Peyer's patch (tissue), 4 donors: Measurements from ENCODE around the gene SDF2.

Experiments used
- POLR2A ChIP-seq, 2 donors: fragments of 450-650 bp; IDR thresholded peaks; one replicate each; pipeline ENCODE4 v1.5.1; 2017; ENCODE audit warnings: antibody characterized with exemption in 2 of 2, mild to moderate bottlenecking in 2 of 2, moderate library complexity in 2 of 2
- TF ChIP-seq, protein P1 (sequence below), 6 experiments: fragments of 450-650 bp in 4 of 6; fragments of 200-600 bp in 2 of 6; sonication (generic) in 1 of 6; IDR thresholded peaks; one replicate each; pipeline ENCODE4 v1.5.1; 2017 to 2019; ENCODE audit warnings: antibody characterized with exemption in 6 of 6, mild to moderate bottlenecking in 3 of 6, moderate library complexity in 1 of 6

DNA sequence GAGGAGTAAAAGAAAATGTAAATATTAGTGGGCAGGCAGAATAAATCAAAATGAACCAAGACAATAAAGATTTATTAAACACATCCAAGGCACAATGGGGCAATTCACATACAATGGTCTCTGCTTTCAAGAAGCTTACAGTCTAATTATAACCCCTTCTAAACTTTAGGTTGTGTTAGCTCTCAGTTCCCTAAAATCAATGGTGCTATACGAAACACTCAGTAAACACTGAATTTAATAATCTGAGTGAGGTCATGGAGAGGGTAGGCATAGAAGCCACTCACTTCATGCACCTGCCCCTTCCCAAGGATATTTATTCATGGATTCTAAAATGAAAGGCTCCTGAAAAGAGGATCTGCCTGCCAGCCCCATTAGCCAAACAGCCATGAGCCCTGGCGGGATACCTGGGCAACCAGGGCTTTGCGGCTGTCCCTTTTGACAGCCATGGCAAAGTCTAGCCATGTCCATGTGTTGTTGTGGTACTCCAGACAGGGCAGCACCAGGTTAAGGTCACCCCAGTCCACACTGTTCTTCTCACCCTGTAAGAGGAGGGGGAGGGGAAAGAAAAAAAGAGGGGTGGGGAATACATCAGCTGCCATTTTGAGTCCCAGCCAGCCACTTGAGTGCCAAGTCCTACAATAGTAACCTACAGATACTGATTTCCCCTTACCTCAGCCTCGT, 46.3 kb downstream of the SDF2 start:
- TF ChIP-seq, protein P1, sequence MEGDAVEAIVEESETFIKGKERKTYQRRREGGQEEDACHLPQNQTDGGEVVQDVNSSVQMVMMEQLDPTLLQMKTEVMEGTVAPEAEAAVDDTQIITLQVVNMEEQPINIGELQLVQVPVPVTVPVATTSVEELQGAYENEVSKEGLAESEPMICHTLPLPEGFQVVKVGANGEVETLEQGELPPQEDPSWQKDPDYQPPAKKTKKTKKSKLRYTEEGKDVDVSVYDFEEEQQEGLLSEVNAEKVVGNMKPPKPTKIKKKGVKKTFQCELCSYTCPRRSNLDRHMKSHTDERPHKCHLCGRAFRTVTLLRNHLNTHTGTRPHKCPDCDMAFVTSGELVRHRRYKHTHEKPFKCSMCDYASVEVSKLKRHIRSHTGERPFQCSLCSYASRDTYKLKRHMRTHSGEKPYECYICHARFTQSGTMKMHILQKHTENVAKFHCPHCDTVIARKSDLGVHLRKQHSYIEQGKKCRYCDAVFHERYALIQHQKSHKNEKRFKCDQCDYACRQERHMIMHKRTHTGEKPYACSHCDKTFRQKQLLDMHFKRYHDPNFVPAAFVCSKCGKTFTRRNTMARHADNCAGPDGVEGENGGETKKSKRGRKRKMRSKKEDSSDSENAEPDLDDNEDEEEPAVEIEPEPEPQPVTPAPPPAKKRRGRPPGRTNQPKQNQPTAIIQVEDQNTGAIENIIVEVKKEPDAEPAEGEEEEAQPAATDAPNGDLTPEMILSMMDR (IDR thresholded peaks at IDR 0.05), result no peak
- TF ChIP-seq POLR2A (IDR thresholded peaks at IDR 0.05), result no peak
